HepG2 (cell line): ENCODE measurements around the gene FRAS1. TPM values are rescaled to one million over a fixed set of nuclear protein-coding genes. Genes with fewer than 3 reads are reported as not detected.

Experiments used
- FOXA1 ChIP-seq, 2 experiments: fragments of 450-650 bp in 1 of 2; sonication (generic) in 1 of 2; formaldehyde crosslinking in 1 of 2; IDR thresholded peaks; 2 replicates each; pipeline versions ENCODE4 v1.4.0 to v1.6.1; 2016 to 2020; ENCODE audit warnings: missing genetic modification reagents in 1 of 2
- GABPA ChIP-seq, 2 experiments: IDR thresholded peaks; 2 replicates each; pipeline ENCODE4 v1.6.1; 2011 to 2016; ENCODE audit warnings: low read depth in 2 of 2, low read length in 1 of 2, missing biosample characterization in 1 of 2, missing genetic modification characterization in 1 of 2
- GMEB2 ChIP-seq: IDR thresholded peaks from 2 replicates; pipeline ENCODE4 v1.6.1; 2016; ENCODE audit warnings: missing biosample characterization, missing genetic modification reagents, low read depth
- HNRNPH1 ChIP-seq: fragments of 200-400 bp; formaldehyde crosslinking; optimal IDR thresholded peaks from 2 replicates; pipeline ENCODE3; 2017; ENCODE audit warnings: mild to moderate bottlenecking, low read depth, low read length
- IKZF5 ChIP-seq: IDR thresholded peaks from 2 replicates; pipeline ENCODE4 v1.6.1; 2018; ENCODE audit warnings: missing genetic modification reagents, mild to moderate bottlenecking, missing compliant biosample characterization
- IRX3 ChIP-seq: sonication (generic); formaldehyde crosslinking; IDR thresholded peaks from 2 replicates; pipeline ENCODE4 v1.8.1; 2023; ENCODE audit warnings: mild to moderate bottlenecking, low read depth, missing genetic modification reagents, borderline replicate concordance
- MEIS2 ChIP-seq: sonication (generic); formaldehyde crosslinking; IDR thresholded peaks from 2 replicates; pipeline ENCODE4 v1.9.0; 2021; ENCODE audit warnings: mild to moderate bottlenecking, missing genetic modification reagents
- MZF1 ChIP-seq: sonication (generic); formaldehyde crosslinking; IDR thresholded peaks from 2 replicates; pipeline ENCODE4 v1.8.1; 2023; ENCODE audit warnings: mild to moderate bottlenecking, missing genetic modification reagents, borderline replicate concordance
- NR2F6 ChIP-seq, 2 experiments: IDR thresholded peaks; 2 replicates each; pipeline ENCODE4 v1.6.1; 2016; ENCODE audit warnings: antibody characterized with exemption in 1 of 2, mild to moderate bottlenecking in 1 of 2
- PHF21A ChIP-seq: sonication (generic); formaldehyde crosslinking; IDR thresholded peaks from 2 replicates; pipeline ENCODE4 v1.5.0; 2020; ENCODE audit warnings: mild to moderate bottlenecking, missing genetic modification reagents
- POLR2AphosphoS5 ChIP-seq: IDR thresholded peaks from 2 replicates; pipeline ENCODE4 v1.6.1; 2012; ENCODE audit warnings: low read depth, low read length
- ZBTB21 ChIP-seq: sonication (generic); formaldehyde crosslinking; IDR thresholded peaks from 2 replicates; pipeline ENCODE4 v1.4.0; 2020; ENCODE audit warnings: missing genetic modification reagents
- ZBTB44 ChIP-seq: sonication (generic); formaldehyde crosslinking; IDR thresholded peaks from 2 replicates; pipeline ENCODE4 v1.4.0; 2020; ENCODE audit warnings: missing genetic modification reagents
- ZNF136 ChIP-seq: sonication (generic); formaldehyde crosslinking; IDR thresholded peaks from 2 replicates; pipeline ENCODE4 v1.8.1; 2022; ENCODE audit warnings: low read depth, mild to moderate bottlenecking, moderate library complexity, missing genetic modification reagents
- ZNF234 ChIP-seq: sonication (generic); formaldehyde crosslinking; conservative IDR thresholded peaks from 2 replicates; pipeline ENCODE4 v1.5.1; 2020; ENCODE audit warnings: mild to moderate bottlenecking, missing genetic modification reagents
- ZNF589 ChIP-seq: sonication (generic); formaldehyde crosslinking; conservative IDR thresholded peaks from 2 replicates; pipeline ENCODE4 v1.8.0; 2022; ENCODE audit warnings: mild to moderate bottlenecking, moderate library complexity, missing genetic modification reagents
- ZNF609 ChIP-seq: sonication (generic); formaldehyde crosslinking; IDR thresholded peaks from 2 replicates; pipeline ENCODE4 v1.4.0; 2020; ENCODE audit warnings: mild to moderate bottlenecking, missing genetic modification reagents, borderline replicate concordance
- polyA plus RNA-seq, 8 experiments: library from polyadenylated mRNA; depleted of rRNA in 3 of 8; stranded (reverse) in 7 of 8; unstranded in 1 of 8; fragments of >200 nt; fragmentation: Illumina TruSeq in 4 of 8; extraction: Trizol in 4 of 8; gene quantifications; 2 replicates each; pipeline versions ENCODE4 v1.2.1 to v1.2.3, GENCODE V29; 2011 to 2016; ENCODE audit warnings: low read depth in 4 of 8, missing spikeins in 1 of 8, mixed read lengths in 1 of 8; ENCODE audit not compliant: insufficient read depth in 1 of 8
- total RNA-seq, 5 experiments: library from RNA; depleted of rRNA; stranded (reverse); fragments of >200 nt; fragmentation: Illumina TruSeq; extraction: Trizol; gene quantifications; 2 replicates each; pipeline ENCODE4 v1.2.3, GENCODE V29; 2016; ENCODE audit warnings: low read depth in 1 of 5
- TF ChIP-seq, protein P1 (sequence below): sonication (generic); formaldehyde crosslinking; IDR thresholded peaks from 2 replicates; pipeline ENCODE4 v1.8.0; 2022; ENCODE audit warnings: low read depth, missing genetic modification reagents

FRAS1 gene
- total and polyA plus RNA-seq, 2 of the 13 experiments (the other 11 are each of a cell fraction or from before 2014, with no cell fraction given), result 22.5 to 31.6 TPM

- no peak for TF ChIP-seq ZNF609
- no peak for TF ChIP-seq FOXA1 (IDR thresholded peaks at IDR 0.05)
- no peak for TF ChIP-seq FOXA1 (CRISPR knock-in tag; IDR thresholded peaks at IDR 0.05)
- TF ChIP-seq, protein P1, sequence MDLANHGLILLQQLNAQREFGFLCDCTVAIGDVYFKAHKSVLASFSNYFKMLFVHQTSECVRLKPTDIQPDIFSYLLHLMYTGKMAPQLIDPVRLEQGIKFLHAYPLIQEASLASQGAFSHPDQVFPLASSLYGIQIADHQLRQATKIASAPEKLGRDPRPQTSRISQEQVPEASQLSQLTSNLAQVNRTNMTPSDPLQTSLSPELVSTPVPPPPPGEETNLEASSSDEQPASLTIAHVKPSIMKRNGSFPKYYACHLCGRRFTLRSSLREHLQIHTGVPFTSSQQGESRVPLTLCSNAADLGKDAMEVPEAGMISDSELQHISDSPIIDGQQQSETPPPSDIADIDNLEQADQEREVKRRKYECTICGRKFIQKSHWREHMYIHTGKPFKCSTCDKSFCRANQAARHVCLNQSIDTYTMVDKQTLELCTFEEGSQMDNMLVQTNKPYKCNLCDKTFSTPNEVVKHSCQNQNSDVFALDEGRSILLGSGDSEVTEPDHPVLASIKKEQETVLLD (CRISPR knock-in tag), result no peak
- peak; percentile 84 for TF ChIP-seq NR2F6 (IDR thresholded peaks at IDR 0.05)
- peak; percentile 86 for TF ChIP-seq NR2F6 (CRISPR knock-in tag; IDR thresholded peaks at IDR 0.05)
- TF ChIP-seq ZBTB44, result no peak
- no peak for TF ChIP-seq MZF1 (CRISPR knock-in tag)
- no peak for TF ChIP-seq GABPA (IDR thresholded peaks at IDR 0.05; ENCODE audit: low read depth, low read length)
- TF ChIP-seq GABPA (CRISPR knock-in tag; IDR thresholded peaks at IDR 0.05; ENCODE audit: low read depth), result no peak
- TF ChIP-seq POLR2AphosphoS5, result no peak
- no peak for TF ChIP-seq ZNF589 (CRISPR knock-in tag)
- no peak for TF ChIP-seq GMEB2 (CRISPR knock-in tag)
- no peak for TF ChIP-seq ZNF234 (CRISPR knock-in tag)
- TF ChIP-seq ZBTB21 (CRISPR knock-in tag), result no peak
- TF ChIP-seq IKZF5 (CRISPR knock-in tag), result no peak
- TF ChIP-seq HNRNPH1, result no peak
- no peak for TF ChIP-seq IRX3 (CRISPR knock-in tag)
- no peak for TF ChIP-seq ZNF136
- peak; percentile 94 for TF ChIP-seq MEIS2 (CRISPR knock-in tag)
- TF ChIP-seq PHF21A, result no peak
These were observed 527.9 kb downstream of the FRAS1 start (continued) for GRCh38 chr4:78584863-78585547.
